Nucleus accumbens (tissue), 56 donors: ENCODE data around the gene XCL2.
"Not testable (repeated sequence)": the region's sequence is repeated elsewhere in the genome, so short reads cannot be mapped to it uniquely, and the experiment has no call there.

ENCODE experiments used
- DNase-seq, 56 donors: peaks; one replicate each; lab custom pipeline; 2025; lab: John Stamatoyannopoulos, UW

XCL2 gene

DNA sequence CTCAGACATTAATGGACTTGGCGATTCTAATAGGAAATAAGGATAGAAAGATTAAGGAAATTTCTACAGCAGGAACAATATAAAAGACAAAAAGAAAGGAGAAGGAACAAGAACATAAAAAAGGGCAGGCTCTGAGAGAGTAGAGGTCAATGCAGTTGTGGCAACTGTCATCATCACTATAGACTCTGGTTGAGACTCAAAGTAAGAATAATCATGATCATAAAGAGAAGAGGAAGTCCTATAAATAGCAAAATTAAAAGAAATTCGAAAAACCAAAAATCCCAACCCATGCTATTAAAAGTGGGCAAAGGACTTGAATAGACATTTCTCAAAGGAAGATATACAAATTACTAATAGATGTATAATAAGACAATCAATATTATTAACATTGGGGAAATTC lies 18.2 kb upstream of the XCL2 start:
- no peak for DNase-seq

DNA sequence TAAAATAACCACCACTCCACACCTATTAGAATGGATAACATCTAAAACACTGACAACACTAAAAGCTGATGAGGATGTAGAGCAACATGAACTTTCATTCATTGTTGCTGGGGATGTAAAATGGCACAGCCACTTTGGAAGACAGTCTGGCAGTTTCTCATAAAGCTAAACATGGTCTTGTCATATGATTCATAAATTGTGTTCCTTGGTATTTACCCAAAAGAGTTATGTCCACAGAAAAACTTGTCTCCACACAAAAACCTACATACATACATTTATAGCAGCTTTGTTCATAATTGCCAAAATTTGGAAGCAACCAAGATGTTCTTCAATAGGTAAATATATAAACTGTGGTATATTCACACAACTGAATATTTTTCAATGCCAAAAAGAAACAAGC lies 16.6 kb upstream of the XCL2 start:
- DNase-seq = no peak

DNA sequence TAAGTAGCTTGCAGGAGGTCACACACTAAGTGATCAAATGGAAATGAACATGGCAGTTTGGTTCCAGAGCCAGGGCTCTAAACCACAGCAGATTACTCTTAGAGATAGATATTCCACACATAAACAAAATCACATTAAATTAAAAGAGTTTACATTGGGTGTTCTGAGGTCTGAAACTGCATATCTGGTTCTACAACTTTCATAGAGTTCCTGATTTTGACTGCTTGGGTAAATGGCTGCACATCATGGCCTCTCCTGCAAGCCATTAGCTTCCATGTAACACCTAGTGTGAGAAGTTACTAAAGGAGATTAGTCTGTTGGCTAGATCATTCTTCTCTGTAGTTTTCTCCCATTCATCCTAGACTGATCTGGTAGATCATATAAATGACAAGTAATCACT lies 12.8 kb upstream of the XCL2 start:
- DNase-seq = no peak

DNA sequence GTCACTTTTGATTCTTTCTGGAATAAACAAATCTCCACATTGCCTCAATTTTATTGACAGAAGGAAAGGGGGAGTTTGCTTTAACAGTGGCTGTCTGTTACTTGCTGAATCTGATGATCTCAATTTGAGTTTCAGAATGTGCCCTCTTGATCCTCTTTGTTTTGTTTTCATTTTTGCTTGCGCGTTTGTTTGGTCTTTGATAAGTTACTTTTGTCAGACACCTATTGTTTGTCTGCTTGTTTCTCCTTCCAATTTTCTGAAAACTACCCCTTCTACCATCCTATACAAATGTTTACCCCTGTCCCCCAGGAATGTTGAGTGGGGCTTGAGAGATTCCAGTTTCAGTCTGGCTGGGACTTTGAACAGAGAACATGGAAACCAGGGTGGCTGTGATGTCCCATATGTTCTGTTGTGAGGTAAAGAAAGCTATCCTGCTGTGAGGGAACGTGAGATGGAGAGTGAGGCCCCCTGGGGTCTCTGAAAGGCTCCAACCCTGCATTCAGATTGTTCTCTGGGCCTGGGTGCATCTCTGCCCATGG lies 11.8 kb upstream of the XCL2 start:
- DNase-seq = no peak

DNA sequence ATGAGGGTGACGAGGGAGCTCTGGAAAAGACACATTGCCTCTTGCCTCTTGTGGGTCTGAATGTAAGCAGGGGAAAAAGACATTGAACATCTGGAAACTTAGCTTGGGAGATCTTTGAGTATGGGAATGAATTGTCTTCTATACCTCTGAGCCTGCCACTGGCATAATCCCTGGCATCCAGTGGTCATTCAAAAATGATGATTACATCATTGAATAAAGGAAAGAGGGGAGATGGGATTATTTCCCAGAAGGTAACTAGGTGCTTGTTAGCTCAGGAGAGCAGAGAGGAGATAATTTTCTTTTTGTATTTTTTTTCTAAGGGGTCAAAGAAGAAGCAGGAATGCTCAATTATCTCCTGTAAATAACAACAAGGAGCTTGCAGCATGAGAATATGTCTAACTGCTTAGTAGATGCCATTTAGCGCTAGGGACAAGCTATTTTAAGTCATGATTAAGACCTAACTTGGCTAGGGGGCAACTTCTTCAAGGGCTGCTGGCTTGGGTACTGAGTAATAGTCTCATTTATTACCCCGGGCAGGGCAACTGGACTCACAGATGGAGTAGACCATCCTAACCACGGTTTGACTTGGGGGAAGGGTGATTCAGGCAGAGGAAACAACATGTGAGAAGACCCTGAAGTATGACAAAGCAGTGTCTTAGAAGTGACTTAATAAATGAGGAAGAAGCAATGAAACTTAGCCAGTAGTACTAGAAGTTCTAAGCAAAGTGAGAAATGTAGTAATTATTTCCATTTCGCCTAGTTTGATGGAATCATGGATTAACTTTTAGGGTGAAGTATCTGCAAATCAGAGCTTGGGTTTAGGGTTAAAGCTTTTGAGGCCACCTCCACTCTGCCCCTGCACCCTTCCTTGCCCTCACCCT lies 11.0 kb upstream of the XCL2 start:
- DNase-seq = peak in 1 of 56 donors; percentile 0

DNA sequence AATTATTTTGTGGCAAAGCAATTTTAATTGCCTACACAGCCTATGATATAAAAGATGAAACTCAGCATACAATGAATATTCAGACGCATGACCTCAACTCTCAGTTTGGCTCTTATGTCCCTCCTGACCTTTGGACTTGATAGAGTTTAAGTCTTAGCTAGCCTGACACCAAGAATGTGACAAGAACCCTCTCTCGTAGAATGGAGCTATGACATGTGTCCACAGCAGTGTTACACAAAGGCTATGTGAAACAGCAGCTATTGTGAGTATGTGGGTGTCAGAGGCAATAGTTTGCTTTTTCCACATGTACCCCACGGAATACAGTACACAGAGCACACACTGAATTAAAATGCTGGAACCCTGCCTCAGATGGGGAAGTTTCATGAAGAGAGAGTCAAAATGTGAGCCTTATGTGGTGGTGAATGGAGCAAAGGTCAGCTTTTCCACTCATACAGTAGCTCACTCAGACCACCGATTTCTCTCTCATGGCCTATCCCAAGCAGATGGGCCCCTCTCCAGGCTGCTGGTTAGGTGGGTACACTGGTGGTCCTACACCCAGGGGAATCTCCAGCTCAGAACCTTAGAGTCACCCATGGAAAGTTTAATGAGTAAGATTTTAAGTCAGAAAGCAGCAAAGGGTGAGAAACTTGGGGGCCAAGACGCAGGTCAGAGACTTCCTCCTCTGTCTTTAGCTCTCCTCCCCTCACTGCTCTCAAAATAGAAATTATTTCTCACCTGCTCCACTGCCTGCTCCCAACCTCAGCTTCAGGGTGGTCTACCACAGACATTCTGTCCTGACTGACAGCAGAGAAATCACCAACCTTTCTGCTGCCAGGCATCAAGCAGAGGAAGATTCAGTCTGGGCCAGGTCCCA lies 10.1 kb upstream of the XCL2 start:
- no peak for DNase-seq

DNA sequence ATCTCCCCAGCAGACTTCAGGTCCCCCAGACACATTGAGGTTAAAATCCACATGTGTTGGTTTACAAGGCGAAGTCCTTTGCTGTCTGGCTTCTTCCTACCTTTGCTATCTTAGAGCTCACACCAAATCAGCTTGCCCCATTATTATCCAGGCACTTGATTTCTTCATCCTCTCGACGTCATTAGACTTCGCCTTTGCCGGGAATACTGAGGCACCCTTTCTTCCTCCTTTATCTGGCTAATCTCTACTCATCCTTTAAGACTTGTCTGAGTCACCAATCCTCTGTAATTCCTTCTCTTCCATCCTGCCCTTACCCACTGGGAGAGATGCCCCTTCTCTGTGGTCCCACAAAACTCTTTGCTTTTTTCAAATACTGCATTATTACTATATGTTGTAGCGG lies 9.2 kb upstream of the XCL2 start:
- no peak for DNase-seq

DNA sequence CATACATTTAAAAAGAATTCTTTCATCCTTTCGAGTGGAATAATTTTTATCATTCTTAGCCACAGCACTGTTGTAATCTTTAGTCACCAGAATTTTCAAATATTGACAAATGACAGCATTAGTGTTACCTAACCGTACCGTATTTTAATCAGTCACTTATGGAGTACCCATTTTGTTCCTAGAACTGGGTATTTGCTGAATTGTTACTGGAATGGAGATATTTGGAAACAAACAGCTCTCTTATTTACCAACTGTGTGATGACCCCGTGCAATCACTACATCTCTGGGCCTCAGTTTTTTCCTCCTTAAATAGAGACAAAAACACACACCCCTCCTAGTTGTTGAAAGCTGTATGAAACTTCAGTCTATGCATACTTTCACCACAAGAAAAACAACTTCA lies 7.9 kb upstream of the XCL2 start:
- no peak for DNase-seq

DNA sequence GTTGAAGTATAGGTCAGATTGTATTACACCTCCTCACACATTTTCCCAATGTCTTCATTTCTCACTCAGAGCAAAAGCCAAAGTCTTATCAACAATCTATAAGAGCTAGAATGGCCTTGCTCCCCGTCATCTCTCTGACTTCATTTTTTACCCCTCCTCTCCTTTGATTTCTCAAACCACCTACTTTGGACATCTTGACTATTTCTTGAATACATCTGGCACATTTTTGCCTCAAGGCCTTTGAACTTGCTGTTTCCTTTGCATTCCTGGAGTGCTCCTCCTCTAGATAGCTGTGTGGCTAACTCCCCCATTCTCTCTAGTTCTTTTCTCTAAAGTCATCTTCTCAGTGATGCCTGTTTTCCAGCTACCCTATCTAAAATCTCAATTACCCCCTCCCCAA lies 7.2 kb upstream of the XCL2 start:
- no peak for DNase-seq

DNA sequence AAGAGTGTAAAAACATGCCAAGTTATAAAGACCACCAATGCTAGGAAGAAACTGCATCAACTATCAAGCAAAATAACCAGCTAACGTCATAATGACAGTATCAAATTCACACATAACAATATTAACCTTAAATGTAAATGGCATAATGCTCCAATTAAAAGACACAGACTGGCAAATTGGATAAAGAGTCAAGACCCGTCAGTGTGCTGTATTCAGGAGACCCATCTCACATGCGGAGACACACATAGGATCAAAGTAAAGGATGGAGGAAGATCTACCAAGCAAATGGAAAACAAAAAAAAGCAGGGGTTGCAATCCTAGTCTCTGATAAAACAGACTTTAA lies 2.7 kb upstream of the XCL2 start:
- not testable (repeated sequence) for DNase-seq

DNA sequence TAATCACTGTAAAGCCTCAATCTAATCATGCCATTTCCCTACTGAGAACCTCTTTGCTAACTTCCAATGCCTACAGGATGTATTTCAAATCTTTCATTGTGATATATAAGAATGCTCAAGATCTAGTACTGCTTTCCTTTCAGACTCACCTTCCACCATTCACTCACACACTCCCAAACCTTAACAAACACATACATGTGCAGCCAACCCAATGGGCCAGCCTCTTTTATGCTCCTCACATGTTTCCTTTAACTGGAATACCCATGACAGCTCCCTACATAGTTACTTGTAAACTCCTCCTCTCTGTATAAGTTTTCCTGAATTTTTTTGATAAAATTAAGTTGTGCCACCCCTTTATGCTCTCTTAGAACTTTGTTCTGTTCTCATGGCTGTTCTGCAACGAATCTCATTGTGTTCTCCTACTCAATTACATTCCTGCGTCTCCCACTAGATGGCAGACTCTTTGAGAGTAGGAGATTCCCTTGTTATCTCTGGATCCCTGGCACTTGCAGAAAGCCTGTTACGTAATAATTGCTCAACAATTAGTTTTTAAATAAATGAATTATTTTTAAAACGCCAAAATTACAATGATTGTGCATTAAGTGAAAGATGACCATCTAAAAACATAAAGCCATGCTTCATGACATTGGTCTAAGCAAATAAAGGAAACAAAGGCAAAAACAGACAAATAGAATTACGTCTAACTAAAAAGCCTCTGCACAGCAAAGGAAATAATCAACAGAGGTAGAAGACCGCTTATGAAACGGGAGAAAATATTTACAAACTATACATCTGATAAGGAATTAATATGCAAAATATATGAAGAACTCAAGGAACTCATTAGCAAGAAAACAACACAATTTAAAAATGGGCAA lies 2.1 kb upstream of the XCL2 start:
- DNase-seq = not testable (repeated sequence)

DNA sequence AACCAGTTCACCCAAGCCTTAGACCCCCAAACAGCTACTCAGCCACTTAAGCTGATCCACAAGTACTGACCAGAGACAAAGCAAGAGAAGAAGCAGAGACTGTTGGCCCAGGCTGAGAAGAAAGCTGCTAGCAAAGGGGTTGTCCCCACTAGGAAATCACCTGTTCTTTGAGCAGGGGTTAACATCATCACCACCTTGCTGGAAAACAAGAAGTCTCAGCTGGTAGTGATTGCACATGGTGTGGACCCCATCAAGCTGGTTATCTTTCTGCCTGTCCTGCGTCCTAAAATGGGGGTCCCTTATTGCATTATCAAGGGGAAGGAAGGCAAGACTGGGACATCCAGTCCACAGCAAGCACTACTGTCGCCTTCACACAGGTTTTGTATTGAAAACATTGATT lies 819 bp downstream of the XCL2 start:
- not testable (repeated sequence) for DNase-seq

DNA sequence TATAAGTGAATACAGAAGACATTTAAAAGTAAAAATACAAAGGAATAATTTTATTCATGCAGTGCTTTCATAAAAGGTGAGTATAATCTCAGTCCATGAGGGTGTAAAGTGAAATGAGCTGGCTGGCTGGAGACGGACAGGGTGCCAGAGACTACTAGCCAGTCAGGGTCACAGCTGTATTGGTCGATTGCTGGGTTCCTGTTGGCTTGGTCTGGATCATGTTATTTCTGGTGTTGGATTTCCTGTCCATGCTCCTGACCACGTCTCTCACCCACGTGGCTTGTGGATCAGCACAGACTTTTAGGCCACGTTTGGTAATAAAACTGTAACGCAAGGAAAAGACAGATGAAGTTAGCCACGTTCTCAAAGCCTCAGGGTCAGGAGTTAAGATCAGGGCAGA lies 3.0 kb downstream of the XCL2 start:
- peak in 3 of 56 donors; percentile 1 to 14 (median 1) for DNase-seq

DNA sequence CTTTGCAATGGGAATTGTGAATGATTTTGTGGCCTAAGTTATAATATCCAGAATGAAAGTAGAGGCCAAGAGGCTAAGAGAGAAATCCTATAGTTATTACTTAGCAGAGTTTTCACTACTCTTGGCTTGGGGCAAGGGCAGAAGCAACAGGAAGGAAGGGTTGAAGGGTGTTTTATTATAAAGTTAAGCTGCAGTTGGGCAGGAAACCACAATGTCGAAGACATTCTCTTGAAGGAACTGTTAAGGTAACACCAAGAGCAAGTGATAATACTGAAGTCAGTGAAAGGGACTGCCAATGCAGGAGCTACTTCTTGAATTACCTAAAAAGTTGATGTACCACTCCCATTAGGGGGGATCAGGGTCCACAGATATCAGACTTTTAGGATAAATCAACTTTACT lies 8.3 kb downstream of the XCL2 start:
- no peak for DNase-seq

DNA sequence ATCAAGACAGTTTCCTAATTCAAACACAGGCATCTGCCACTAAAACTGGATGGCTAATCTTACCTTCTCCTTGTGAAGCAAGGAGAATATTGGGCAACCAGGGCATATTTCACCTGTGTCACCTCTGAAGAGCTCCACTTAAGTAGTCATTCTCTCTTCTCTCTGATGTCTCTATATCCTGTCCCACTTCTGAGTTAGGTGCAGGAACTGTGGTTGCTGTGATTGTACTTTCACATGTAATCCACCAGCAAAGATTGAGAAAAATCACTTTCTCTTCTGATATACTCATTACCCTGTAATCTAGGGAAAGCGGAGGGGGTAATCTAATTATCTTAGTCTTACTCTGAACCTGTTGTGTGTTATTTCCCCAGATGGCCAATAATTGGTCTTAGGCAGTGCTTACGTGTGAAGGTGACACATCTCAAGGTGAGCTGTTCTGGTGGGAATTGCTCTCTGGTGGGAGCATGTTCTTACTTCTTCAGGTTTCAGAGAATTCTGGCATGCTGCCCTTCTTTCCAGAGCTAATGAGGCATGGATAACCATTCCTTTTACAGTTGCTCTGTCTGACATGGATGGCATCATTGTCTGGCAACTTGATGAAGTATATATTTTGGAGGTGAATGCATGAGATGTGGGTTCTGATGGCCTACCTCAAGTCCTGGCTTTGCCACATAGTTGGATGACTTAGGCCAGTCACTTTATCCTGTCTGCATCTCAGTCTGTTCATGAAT lies 12.0 kb downstream of the XCL2 start:
- no peak for DNase-seq

DNA sequence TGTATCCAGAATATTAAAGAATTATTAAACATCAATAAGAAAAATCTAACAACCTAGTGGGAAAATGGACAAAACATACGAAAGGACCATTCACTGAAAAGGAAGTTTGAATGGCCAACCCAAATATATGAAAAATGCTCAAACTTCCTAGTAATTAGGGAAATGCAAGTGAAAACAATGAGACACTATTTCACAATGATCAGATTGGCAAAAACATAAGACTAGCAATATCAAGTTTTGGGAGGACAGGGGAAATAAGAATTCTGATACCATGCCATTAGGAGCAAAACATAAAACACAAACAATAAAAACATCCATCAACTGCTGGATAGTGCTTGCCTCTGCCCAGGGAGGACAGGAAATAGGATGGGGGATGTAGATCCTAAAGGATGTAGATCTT lies 14.3 kb downstream of the XCL2 start:
- DNase-seq = no peak

DNA sequence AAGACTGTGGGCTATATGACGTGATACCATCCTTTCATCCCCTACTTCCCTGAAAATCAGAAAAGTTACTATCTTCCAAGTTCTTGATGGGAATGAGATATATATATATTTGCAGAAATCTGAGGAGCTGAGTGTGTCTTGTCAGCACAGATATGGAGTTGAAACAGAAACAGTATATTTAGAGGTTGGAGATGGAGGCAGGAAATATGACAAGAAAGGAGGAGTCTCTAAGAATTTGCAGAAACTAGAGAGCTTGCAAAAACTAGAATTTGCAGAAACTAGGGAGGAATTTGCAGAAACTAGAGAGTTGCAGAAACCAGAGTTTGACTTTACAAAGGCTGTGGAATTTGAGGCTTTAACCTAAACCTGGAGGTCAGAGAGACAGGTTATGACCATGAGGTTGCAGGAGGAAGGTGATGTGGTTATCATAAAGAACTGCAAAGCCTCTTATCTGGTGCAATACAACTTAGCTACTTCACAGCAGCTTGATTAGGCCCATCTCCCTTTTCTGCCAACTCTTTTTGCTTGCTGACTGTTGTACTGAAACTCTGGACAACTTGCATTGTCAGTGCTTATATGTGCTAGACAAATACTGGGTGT lies 22.3 kb downstream of the XCL2 start:
- DNase-seq = no peak

DNA sequence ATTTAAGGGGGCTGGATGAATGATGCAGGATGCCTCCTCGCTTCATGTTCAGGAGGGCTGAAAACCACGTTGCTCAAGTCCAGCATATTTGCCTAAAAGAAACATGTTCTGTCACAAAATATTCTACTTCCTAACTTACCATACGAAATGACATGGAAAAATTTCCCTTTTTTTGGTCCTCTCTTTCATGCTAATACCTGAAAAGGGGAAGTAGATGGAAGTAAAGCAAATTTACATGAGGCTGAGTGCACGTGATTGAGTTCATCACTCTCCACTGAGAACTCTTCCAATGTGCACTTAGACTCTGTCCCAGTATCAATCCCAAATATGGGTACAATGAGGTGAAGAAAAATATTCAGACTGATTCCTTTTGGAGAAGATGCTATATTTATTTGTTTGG lies 23.0 kb downstream of the XCL2 start:
- DNase-seq = no peak

DNA sequence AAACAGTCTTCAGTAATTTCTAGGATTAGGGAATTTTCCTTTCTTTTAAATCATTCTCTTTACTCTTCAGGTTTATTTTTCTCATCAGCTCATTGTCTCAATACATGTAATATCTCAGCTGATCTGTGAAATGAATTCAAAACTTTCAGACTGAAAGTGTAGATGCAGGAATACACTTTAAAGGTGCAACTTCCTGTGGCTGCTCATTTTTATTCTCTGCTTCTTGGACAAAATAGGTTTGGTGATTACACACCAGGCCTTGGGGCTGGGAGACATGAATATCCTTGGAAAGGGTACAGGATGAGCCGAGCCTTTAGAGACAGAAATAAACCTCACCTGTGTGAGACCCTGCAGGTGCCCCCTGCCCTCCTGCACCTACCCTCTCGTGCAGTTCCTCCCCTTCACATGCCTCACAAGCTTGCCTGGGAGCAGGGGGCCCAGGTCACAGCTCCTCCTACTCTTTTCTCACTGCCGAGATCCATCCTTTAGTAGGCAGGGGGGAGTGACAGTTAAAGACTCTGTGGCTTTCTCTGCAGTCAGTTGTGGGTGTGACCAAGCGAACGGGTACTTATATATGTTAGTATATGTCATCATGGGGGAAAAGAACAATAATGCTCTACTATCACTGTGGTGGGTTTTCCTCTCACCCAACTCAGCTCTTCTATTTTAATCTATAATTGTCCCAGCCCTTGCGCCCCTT lies 23.6 kb downstream of the XCL2 start:
- no peak for DNase-seq
